ENCODE results near the gene PDP2.

DNA sequence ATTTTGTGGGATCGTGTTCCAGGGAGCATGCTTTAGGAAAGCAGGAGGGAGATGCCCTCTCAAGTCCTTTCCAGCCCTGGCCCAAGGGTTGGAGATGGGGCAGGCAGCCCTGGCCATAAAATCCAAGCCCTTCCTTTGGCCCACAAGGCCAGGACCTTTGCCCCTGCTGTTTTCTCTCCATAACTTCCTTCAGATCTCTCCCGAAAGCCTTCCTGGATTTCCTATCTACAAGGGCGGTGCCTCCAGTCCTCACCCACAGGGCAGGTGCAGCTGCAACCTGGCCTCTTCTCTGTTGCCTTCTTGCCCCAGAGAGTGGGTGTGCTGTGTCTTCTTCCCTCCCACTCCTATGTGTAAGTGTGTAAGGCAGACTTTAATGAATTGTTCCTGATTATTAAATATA is 8.5 kb upstream of the PDP2 start:
- no peak for TF ChIP-seq CTCF (IDR thresholded peaks at IDR 0.05; ENCODE audit: low read depth, low read length)
- no peak for TF ChIP-seq EZH2phosphoT487 (IDR thresholded peaks at IDR 0.05; ENCODE audit: low read depth)
